HUES6 (cell line): ENCODE results near the gene ASCC1.
"Not testable (repeated sequence)": the region's sequence is repeated elsewhere in the genome, so short reads cannot be mapped to it uniquely, and the experiment has no call there.

Source experiments
- H3K27ac ChIP-seq: 2 replicates; pipeline ENCODE4 v1.7.0; 2013; ENCODE audit warnings: low read depth, mild to moderate bottlenecking, low read length, inconsistent platforms
- H3K27me3 ChIP-seq: 2 replicates; pipeline ENCODE4 v1.6.1; 2013; ENCODE audit warnings: low read length; ENCODE audit not compliant: control insufficient read depth, insufficient read depth
- H3K36me3 ChIP-seq: 2 replicates; pipeline ENCODE4 v1.6.1; 2013; ENCODE audit warnings: low read length; ENCODE audit not compliant: control insufficient read depth, insufficient read depth
- H3K4me1 ChIP-seq: 2 replicates; pipeline ENCODE4 v1.6.1; 2013; ENCODE audit warnings: low read length; ENCODE audit not compliant: control insufficient read depth, insufficient read depth
- H3K4me3 ChIP-seq: 2 replicates; pipeline ENCODE4 v1.5.1; 2013; ENCODE audit warnings: low read depth, low read length
- H3K9ac ChIP-seq: one replicate; pipeline ENCODE4 v1.6.1; 2013; ENCODE audit warnings: mild to moderate bottlenecking, low read length
- H3K9me3 ChIP-seq: 2 replicates; pipeline ENCODE4 v1.6.1; 2013; ENCODE audit warnings: low read depth, low read length; ENCODE audit not compliant: control insufficient read depth, insufficient read depth

ASCC1 gene

DNA sequence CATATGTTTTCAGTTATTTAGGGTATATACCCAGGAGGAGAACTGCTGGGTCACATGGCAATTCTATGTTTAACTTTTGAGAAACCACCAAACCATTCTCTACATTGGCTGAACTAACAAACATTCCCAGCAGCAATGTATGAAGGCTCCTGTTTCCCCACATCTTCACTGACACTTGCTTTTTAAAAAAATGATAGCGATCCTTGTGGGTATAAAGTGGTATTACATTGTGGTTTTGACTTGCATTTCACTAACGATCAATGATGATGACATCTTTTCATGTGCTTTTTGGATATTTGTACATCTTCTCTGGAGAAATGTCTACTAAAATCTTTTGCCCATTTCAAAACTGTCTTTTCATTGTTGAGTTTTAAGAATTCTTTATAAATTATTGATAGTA lies 51.5 kb downstream of the ASCC1 start:
- Histone ChIP-seq H3K27ac (no peak overlapping the region), H3K9me3 (no peaks in the 10 kb centered on the region), H3K4me1 (no peaks in the 10 kb centered on the region), H3K9ac (no peak overlapping the region), H3K36me3 (peaks cover 6% of the 10 kb centered on the region; the same call in 1 of the 2 replicates), H3K4me3 (no peak overlapping the region), H3K27me3 (no peaks in the 10 kb centered on the region)

DNA sequence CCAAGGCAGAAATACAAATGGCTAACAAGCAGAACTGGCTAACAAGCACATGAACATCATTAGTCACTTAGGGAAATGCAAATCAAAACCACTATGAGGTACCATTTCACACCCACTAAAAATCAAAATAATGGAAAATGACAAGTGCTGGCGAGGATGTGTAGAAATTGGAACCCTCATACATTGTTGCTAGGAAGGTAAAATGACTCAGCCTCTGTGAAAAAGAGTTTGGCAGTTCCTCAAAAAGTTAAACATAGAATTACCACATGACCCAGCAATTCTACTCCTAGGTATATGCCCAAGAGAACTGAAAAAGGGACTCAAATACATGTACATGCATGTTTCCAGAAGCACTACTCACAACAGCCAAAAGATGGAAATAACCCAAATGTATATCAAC lies 53.1 kb downstream of the ASCC1 start:
- Histone ChIP-seq H3K9ac (no peak overlapping the region), H3K27me3 (no peaks in the 10 kb centered on the region), H3K27ac (no peak overlapping the region), H3K9me3 (no peaks in the 10 kb centered on the region), H3K4me1 (no peaks in the 10 kb centered on the region), H3K4me3 (no peak overlapping the region), H3K36me3 (peaks cover 6% of the 10 kb centered on the region; the same call in 1 of the 2 replicates)

DNA sequence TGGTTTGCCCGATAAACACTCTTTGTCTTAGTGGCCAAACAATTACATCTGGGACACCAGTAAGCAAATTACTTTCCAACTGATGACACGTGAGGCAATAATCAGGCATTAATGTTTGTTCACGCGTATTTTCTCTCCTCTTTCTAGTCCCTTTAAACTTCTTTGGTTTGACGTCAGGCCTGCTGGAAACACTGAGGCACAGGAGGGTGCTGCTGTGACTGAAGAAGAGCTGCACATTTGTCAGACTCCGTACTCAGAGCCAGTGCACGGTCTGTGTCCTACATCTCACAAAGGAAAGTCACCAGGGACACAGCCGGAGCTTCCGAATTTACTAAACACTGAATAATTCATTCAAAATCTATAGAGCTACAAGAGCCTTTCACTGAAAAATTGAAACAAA lies 57.9 kb downstream of the ASCC1 start:
- no peak overlapping the region for H3K9ac ChIP-seq
- no peak overlapping the region for H3K27ac ChIP-seq
- H3K4me1 ChIP-seq, result no peaks in the 10 kb centered on the region
- no peaks in the 10 kb centered on the region for H3K27me3 ChIP-seq
- no peaks in the 10 kb centered on the region for H3K9me3 ChIP-seq
- no peak overlapping the region for H3K4me3 ChIP-seq
- peaks cover 6% of the 10 kb centered on the region; the same call in 1 of the 2 replicates for H3K36me3 ChIP-seq

DNA sequence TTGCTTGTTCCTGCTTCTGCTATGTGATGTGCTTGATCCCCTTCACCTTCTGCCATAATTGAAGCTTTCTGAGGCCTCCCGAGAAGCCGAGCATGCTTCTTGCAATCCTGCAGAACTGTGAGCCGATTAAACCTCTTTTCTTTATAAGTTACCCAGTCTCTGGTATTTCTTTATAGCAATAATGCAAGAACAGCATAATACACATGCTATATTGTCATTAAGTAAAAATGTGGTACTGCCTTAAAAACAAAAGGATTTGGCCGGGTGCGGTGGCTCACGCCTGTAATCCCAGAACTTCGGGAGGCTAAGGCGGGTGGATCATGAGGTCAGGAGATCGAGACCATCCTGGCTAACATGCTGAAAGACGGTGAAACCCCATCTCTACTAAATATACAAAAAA lies 59.9 kb downstream of the ASCC1 start:
- H3K4me1 ChIP-seq, result no peaks in the 10 kb centered on the region

DNA sequence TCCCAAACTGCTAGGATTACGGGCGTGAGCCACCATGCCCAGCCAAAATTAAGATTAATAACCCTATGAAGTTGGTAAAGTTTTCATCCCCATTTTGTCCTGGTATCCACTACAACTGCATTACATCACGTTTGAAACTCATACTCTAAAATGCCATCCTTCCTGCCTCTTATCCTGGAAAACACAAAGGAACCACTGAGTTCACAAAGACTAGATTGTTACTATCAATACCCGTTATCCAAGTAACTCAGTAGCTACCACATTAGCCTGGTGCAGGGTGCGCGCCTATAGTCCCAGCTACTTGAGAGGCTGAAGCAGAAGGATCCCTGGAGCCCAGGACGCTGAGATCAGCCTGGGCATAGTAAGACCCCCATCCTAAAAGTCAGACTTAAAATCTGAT lies 63.8 kb downstream of the ASCC1 start:
- no peaks in the 10 kb centered on the region for H3K27me3 ChIP-seq
- H3K9me3 ChIP-seq, result no peaks in the 10 kb centered on the region
- no peak overlapping the region for H3K27ac ChIP-seq
- H3K9ac ChIP-seq, result no peak overlapping the region
- no peaks in the 10 kb centered on the region for H3K4me1 ChIP-seq
- H3K4me3 ChIP-seq, result no peak overlapping the region
- H3K36me3 ChIP-seq, result no peaks in the 10 kb centered on the region

More for the DNA sequence above, 59.9 kb downstream of the ASCC1 start:
- 0 out of 2 replicates have a peak, but pooled peaks cover 2% of the 10 kb centered on the region for H3K36me3 ChIP-seq
- no peak overlapping the region for H3K27ac ChIP-seq
- no peaks in the 10 kb centered on the region for H3K9me3 ChIP-seq
- no peaks in the 10 kb centered on the region for H3K27me3 ChIP-seq
- no peak overlapping the region for H3K9ac ChIP-seq
- no peak overlapping the region for H3K4me3 ChIP-seq

DNA sequence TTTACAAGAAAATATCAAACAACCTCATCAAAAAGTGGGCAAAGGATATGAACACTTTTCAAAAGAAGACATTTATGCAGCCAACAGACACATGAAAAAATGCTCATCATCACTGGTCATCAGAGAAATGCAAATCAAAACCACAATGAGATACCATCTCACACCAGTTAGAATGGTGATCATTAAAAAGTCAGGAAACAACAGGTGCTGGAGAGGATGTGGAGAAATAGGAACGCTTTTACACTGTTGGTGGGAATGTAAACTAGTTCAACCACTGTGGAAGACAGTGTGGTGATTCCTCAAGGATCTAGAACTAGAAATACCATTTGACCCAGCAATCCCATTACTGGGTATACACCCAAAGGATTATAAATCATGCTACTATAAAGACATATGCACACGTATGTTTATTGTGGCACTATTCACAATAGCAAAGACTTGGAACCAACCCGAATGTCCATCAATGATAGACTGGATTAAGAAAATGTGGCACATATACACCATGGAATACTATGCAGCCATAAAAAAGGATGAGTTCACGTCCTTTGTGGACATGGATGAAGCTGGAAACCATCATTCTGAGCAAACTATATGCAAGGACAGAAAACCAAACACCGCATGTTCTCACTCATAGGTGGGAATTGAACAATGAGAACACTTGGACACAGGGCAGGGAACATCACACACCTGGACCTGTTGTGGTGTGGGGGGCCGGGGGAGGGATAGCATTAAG lies 65.2 kb downstream of the ASCC1 start:
- peaks cover 11% of the 10 kb centered on the region; the same call in 1 of the 2 replicates for H3K4me1 ChIP-seq
- H3K9me3 ChIP-seq, H3K27ac ChIP-seq, H3K9ac ChIP-seq, H3K36me3 ChIP-seq, H3K27me3 ChIP-seq, H3K4me3 ChIP-seq: not testable (repeated sequence)

DNA sequence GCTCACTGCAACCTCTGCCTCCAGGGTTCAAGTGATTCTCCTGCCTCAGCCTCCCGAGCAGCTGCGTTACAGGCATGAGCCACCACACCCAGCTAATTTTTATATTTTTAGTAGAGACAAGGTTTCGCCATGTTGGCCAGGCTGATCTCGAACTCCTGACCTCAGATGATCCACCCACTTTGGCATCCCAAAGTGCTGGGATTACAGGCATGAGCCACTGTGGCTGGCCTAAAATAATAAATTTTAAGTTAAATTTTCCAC lies 68.8 kb downstream of the ASCC1 start:
- not testable (repeated sequence) for H3K27ac ChIP-seq, H3K9ac ChIP-seq, H3K27me3 ChIP-seq, H3K9me3 ChIP-seq, H3K4me3 ChIP-seq, H3K36me3 ChIP-seq
- peaks cover 13% of the 10 kb centered on the region; the same call in 1 of the 2 replicates for H3K4me1 ChIP-seq

DNA sequence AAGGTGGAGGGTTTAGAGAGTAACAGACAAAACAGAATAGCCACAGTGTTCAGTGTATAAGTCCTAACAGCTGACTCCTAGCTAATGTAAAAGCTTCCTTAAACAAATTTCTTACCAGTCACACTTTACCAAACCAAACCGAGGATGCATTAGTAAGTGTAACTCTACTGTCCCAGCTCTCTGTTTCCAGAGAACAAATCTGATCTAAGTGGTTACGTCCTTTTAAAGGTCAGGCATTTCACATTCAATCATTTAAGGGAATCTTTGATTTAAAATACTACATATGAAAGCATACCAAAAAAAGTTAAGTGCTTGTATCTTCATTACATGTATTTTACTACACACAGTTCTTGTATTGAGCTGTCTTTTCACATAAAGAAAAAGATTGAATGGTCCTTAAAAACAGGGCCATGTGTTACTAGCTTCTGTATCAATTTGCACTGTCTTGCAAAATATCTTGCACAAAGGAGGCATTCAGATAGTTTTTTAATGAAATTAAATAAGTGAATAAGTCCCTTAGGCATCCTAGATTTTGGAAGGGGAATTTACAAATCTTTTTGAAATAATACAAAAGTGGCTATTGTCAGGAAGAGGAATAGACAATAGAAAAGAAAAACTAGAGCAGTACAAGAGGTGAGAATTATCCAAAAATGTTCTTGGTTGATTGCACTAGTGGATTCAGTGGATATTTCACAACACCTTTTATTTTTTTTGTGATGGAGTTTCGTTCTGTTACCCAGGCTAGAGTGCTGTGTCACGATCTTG lies 69.3 kb downstream of the ASCC1 start:
- peaks cover 13% of the 10 kb centered on the region; the same call in 1 of the 2 replicates for H3K4me1 ChIP-seq
- H3K36me3 ChIP-seq, result no peaks in the 10 kb centered on the region
- no peaks in the 10 kb centered on the region for H3K9me3 ChIP-seq
- H3K27me3 ChIP-seq, result no peaks in the 10 kb centered on the region
- no peak overlapping the region for H3K4me3 ChIP-seq
- no peak overlapping the region for H3K9ac ChIP-seq
- no peak overlapping the region for H3K27ac ChIP-seq

DNA sequence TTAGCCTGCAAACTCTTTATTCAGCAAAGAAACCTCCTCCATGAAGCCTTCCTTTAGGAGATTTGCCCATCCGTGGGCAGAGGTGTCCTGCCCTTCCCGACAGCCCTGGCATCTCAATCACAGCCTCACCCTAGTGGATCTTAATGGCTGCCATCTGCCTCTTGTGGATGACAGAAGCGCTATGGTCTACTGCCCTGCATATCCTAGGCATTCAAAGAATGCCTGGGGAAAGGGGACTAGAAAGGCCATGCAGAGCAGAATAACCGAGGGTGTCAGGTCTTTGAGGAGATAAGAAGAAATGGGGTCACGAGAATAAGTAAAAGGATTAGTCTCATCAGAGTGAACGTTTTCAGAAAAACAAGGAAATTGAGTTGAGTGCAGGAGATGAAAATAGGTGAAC lies 70.0 kb downstream of the ASCC1 start:
- Histone ChIP-seq H3K9me3 (no peaks in the 10 kb centered on the region), H3K36me3 (no peaks in the 10 kb centered on the region), H3K27ac (no peak overlapping the region), H3K4me1 (peaks cover 13% of the 10 kb centered on the region; the same call in 1 of the 2 replicates), H3K9ac (no peak overlapping the region), H3K4me3 (no peak overlapping the region), H3K27me3 (no peaks in the 10 kb centered on the region)

DNA sequence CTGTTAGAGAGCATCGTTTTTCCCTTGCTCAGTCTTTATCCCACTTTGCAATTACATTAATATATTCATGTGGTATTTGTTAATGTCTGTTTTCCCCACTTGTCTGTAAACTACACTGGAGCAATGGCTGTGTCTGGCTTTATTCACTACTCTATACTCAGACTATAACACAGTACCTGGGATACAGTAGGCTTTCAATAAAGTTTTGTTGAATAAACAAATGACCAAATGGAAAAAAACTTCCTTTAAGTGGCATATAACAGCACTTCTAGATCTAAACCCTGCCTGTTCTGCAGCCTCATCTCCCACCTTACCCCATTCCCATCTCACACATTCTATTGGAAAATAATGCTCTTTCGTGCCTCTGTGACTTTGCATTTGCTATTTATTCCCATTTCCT lies 70.4 kb downstream of the ASCC1 start:
- Histone ChIP-seq H3K27ac (no peak overlapping the region), H3K9ac (no peak overlapping the region), H3K4me3 (no peak overlapping the region), H3K4me1 (peaks cover 13% of the 10 kb centered on the region; the same call in 1 of the 2 replicates), H3K27me3 (no peaks in the 10 kb centered on the region), H3K36me3 (no peaks in the 10 kb centered on the region), H3K9me3 (no peaks in the 10 kb centered on the region)

DNA sequence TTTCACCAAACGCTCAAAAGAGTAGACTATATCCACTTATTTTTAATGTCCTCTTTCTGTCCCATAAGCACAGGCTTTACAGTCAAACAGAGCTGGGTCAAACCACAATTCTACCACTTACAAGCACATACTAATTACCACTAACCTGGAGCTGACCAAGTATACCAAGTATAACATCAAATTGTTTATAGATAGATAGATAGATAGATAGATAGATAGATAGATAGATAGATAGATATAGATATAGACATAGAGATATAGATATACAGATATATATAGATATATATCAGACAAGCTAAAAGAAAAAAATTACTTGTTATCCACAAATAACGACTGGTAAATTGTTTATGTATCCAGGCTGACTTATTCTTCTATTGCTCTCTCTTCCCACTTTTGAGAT lies 75.2 kb downstream of the ASCC1 start:
- Histone ChIP-seq H3K9ac (no peak overlapping the region), H3K27ac (no peak overlapping the region), H3K4me3 (no peak overlapping the region), H3K36me3 (no peaks in the 10 kb centered on the region; the same call in 1 of the 2 replicates), H3K9me3 (0 out of 2 replicates have a peak, but pooled peaks cover 4% of the 10 kb centered on the region), H3K4me1 (peaks cover 8% of the 10 kb centered on the region), H3K27me3 (no peaks in the 10 kb centered on the region)
